NCI-H1417 (cell line): Measurements from ENCODE around the gene NFKBIA.
"Not testable (repeated sequence)": the region's sequence is repeated elsewhere in the genome, so short reads cannot be mapped to it uniquely, and the experiment has no call there.

ENCODE experiments used
- DNase-seq, 3 experiments: peaks; one replicate each; lab custom pipeline; 2025; lab: John Stamatoyannopoulos, UW

NFKBIA gene

GRCh38 chr14:35408026-35408425, 3.5 kb upstream of the NFKBIA start:
- peak in 1 of 3 experiments; percentile 35 for DNase-seq

GRCh38 chr14:35407306-35407630, 2.7 kb upstream of the NFKBIA start:
- DNase-seq: no peak

- DNase-seq: peak; percentile 50 to 86 (median 83)
Measured at GRCh38 chr14:35406506-35407305, 2.2 kb upstream of the NFKBIA start.

- DNase-seq: no peak
Measured at GRCh38 chr14:35406090-35406489, 1.5 kb upstream of the NFKBIA start.

- DNase-seq: peak in 1 of 3 experiments; percentile 82
Measured at GRCh38 chr14:35405304-35405996, 901 bp upstream of the NFKBIA start.

GRCh38 chr14:35403603-35404448, 723 bp downstream of the NFKBIA start:
- peak; percentile 96 to 97 (median 96) for DNase-seq

- DNase-seq: no peak
Measured at GRCh38 chr14:35403114-35403602, 1.4 kb downstream of the NFKBIA start.

- no peak for DNase-seq
Measured at GRCh38 chr14:35402323-35403113, 2.0 kb downstream of the NFKBIA start.

GRCh38 chr14:35401422-35402265, 2.9 kb downstream of the NFKBIA start:
- DNase-seq: no peak

- DNase-seq: no peak
Measured at GRCh38 chr14:35400648-35401421, 3.7 kb downstream of the NFKBIA start.

GRCh38 chr14:35399083-35399937, 5.2 kb downstream of the NFKBIA start:
- no peak for DNase-seq

- no peak for DNase-seq
Measured at GRCh38 chr14:35398071-35398584, 6.4 kb downstream of the NFKBIA start.

GRCh38 chr14:35396610-35397009, 7.9 kb downstream of the NFKBIA start:
- not testable (repeated sequence) for DNase-seq

GRCh38 chr14:35395283-35395682, 9.3 kb downstream of the NFKBIA start:
- DNase-seq: no peak

GRCh38 chr14:35394326-35395013, 10.1 kb downstream of the NFKBIA start:
- no peak for DNase-seq

GRCh38 chr14:35393826-35394225, 10.7 kb downstream of the NFKBIA start:
- DNase-seq: no peak

GRCh38 chr14:35392103-35392502, 12.4 kb downstream of the NFKBIA start:
- DNase-seq: no peak

GRCh38 chr14:35391388-35391710, 13.2 kb downstream of the NFKBIA start:
- no peak for DNase-seq
